HG03103 (cell line): ENCODE measurements around the gene IRAG1.

Experiments
- ATAC-seq: cut with Tn5 transposase; IDR thresholded peaks from one replicate; pipeline ENCODE4 v1.9.1; 2021; ENCODE audit warnings: low read depth; ENCODE audit not compliant: unreplicated experiment

IRAG1 gene

DNA sequence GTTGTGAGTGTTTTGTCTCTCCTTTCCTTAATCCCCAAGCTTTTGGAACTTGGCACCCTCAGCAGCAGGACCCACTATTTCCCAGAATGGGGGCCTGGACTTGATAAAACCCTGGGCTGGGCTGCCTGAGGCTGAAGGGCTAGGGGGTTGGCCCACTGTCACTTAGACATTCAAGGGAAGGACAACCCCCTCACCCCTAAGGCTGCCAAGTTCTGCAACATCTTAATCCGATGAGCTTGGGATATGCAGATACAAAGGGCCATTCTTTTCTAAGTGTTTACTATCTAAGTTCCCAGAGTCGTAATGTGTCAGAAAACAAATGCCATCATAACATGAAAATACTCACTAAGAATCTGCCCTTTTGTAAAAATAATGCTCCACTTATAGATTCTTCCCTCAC, 42.9 kb downstream of the IRAG1 start:
- ATAC-seq = no peak

DNA sequence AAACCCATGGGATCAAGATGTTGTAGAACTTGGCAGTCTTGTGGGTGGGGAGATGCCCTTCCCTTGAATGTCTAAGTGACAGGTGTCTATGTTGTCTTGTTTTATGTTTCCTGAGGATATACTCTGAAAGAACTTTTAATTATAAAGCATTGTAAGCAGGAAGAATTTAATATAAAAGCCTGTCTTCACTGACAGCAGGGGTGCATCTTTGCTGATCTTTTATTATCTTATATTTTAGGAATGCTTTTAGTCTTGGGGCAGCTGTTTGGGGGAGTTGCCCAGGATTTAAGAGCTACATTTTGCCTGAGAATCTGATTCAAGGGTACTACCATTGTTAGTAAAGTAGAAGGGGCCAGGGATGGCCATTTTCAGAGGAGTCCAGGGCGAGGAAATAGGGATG, 43.4 kb downstream of the IRAG1 start:
- no peak for ATAC-seq

DNA sequence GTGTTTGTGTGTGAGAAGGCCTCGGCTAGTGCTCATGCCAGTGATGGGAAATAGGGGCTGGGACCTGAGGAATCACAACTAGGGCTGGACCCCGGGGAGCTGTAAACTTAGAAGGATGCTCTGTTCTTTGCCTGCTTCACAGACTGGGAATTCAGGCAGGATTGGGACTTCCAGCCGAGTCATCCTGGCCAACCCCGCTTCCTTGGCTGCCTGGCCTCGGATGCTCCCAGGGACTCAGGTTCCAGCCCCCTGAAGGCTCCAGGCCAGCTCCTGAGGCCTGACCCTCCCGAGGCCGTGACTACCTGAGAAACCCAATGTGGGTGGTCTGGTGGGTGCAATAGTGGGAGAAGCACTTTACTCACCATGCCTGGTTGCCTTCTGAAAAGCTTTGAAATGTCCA, 44.7 kb downstream of the IRAG1 start:
- ATAC-seq = no peak

DNA sequence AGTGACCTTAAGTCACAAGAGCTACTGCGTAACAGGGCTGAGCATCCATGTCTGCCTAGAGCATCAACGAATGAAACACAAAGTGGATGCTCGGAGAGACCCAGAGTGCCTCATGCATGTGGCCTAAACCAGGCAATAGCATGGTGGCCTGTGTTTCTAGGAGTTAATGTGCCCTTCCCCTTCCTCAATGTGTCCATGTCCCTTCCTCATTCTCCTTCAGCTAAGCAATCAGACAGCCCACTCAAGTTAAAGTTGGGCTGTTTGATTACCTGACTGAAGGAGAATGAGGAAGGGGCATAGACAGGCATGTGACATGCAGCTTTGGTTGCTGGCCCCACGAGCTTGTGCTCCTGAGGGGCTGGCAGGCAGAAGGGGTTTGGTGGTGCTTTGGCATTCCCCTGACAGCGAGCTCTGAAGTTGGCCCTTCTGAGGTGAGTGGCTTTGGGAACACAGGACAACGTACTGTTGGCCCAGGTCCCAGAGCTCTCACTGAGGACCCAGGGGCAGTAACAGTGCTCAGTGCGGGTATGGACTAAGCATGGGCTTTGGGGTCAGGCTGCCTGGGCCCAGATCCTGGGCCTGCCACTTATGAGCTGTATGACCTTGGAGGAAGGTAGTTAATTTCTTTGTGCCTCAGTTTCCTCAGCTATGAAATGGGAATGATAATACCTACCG, 46.7 kb downstream of the IRAG1 start:
- no peak for ATAC-seq

DNA sequence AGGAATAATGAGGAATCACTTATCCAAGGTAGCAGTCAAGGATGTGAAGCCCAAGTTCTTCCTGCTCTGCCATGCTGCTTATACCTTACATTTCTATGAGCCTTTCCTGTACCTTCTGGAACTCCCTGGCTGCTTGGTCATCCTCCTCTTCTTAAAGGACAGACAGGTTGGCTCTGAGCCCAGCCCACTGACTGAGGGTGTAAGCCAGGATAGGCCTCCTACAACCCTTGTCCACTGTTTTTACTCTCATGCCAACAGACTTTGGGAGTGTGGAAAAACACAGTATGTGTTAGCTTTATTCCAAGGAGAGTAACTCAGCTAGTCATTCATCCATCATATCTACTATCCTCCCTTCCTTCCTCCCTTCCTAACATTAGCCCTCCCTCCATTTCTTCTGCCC, 47.5 kb downstream of the IRAG1 start:
- no peak for ATAC-seq

DNA sequence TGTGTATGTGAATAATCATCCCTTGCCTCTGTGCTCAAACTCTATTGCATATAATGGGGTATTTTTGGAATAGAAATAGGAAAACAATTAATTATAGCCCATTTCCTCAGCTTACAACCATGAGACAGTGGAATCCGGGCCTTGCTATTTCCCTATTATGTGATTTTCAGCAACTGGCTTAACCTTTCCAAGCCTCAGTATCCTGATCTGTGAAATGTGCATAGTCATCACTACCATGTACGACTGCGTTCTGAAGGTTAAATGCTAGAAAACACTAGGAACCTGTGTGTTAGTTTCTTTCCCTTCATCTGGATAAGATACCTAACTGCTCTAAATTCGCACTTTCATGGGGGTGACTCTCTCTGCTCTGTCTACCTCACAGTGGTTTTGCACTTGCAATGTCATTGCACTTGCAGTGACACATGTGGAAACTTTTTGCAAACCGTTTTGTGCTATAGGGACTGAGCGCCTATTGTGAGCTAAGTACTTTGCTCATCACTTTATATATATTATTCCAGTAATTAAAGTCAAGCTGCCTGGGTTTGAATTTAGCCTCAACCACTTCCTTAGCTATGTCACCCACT, 48.3 kb downstream of the IRAG1 start:
- ATAC-seq = no peak
